Neural cell (in vitro differentiated cells): ENCODE data around the gene PKP1. TPM values are rescaled to one million over a fixed set of nuclear protein-coding genes. Genes with fewer than 3 reads are reported as not detected.

Experiments
- H2AFZ ChIP-seq: fragments of 200-600, 300-800 bp; sonication (generic), shearing (Covaris generic); 2 replicates; pipeline ENCODE4 v1.6.0; 2014; ENCODE audit warnings: low read depth, mild to moderate bottlenecking, antibody characterized with exemption, low read length, moderate library complexity
- H3F3A ChIP-seq: fragments of 200-600 bp; shearing (Covaris generic); 2 replicates; pipeline ENCODE4 v1.6.1; 2016; ENCODE audit warnings: mild to moderate bottlenecking, moderate library complexity, mixed read lengths, antibody characterized with exemption, low read length; ENCODE audit not compliant: insufficient read depth, poor library complexity, severe bottlenecking
- H3K27ac ChIP-seq: fragments of 200-600, 300-800 bp; sonication (generic), shearing (Covaris generic); 2 replicates; pipeline ENCODE4 v1.5.1; 2014; ENCODE audit warnings: mild to moderate bottlenecking, low read length, moderate library complexity
- H3K27me3 ChIP-seq: fragments of 300-800, 200-600 bp; sonication (generic), shearing (Covaris generic); 2 replicates; pipeline ENCODE4 v1.6.0; 2014; ENCODE audit warnings: mild to moderate bottlenecking, low read depth, low read length, moderate library complexity; ENCODE audit not compliant: insufficient read depth
- H3K36me3 ChIP-seq: fragments of 300-800, 200-600 bp; sonication (generic), shearing (Covaris generic); 2 replicates; pipeline ENCODE4 v1.5.1; 2014; ENCODE audit warnings: mild to moderate bottlenecking, antibody characterized with exemption, low read length, moderate library complexity; ENCODE audit not compliant: insufficient read depth
- H3K4me2 ChIP-seq: fragments of 300-800, 200-600 bp; sonication (generic), shearing (Covaris generic); 2 replicates; pipeline ENCODE4 v1.6.0; 2014; ENCODE audit warnings: mild to moderate bottlenecking, low read length
- H3K4me3 ChIP-seq: fragments of 300-800, 200-600 bp; sonication (generic), shearing (Covaris generic); 2 replicates; pipeline ENCODE4 v1.5.1; 2014; ENCODE audit warnings: mild to moderate bottlenecking, low read length, moderate library complexity
- H3K79me2 ChIP-seq: fragments of 200-600 bp; shearing (Covaris generic); replicated peaks from 2 replicates; pipeline ENCODE4 v1.6.0; 2014; ENCODE audit warnings: mild to moderate bottlenecking, low read length, moderate library complexity; ENCODE audit not compliant: insufficient read depth
- H3K9ac ChIP-seq: fragments of 300-800, 200-600 bp; sonication (generic), shearing (Covaris generic); 2 replicates; pipeline ENCODE4 v1.6.1; 2016; ENCODE audit warnings: mild to moderate bottlenecking, low read length, mixed read lengths
- H3K9me2 ChIP-seq: fragments of 200-600 bp; shearing (Covaris generic); 2 replicates; pipeline ENCODE4 v1.6.1; 2016; ENCODE audit warnings: mild to moderate bottlenecking, low read length, mixed read lengths; ENCODE audit not compliant: insufficient read depth
- H3K9me3 ChIP-seq: fragments of 200-600, 300-800 bp; sonication (generic), shearing (Covaris generic); 2 replicates; pipeline ENCODE4 v1.6.1; 2016; ENCODE audit warnings: mild to moderate bottlenecking, mixed run types, low read length, moderate library complexity, mixed read lengths
- H4K20me1 ChIP-seq: fragments of 200-600 bp; shearing (Covaris generic); 2 replicates; pipeline ENCODE4 v1.6.1; 2016; ENCODE audit warnings: mild to moderate bottlenecking, mixed run types; ENCODE audit not compliant: insufficient read depth
- EP300 ChIP-seq: fragments of 450-650 bp; conservative IDR thresholded peaks from 2 replicates; pipeline ENCODE4 v1.6.1; 2014; ENCODE audit warnings: antibody characterized with exemption, mild to moderate bottlenecking, moderate library complexity; ENCODE audit not compliant: poor library complexity, severe bottlenecking
- EZH2 ChIP-seq: fragments of 200-600, 300-800 bp; shearing (Covaris generic), sonication (generic); IDR thresholded peaks from 2 replicates; pipeline ENCODE4 v1.6.1; 2014; ENCODE audit warnings: antibody characterized with exemption, low read length, borderline replicate concordance, mild to moderate bottlenecking; ENCODE audit not compliant: insufficient read depth, poor library complexity, severe bottlenecking
- MXI1 ChIP-seq: fragments of 450-650 bp; conservative IDR thresholded peaks from 2 replicates; pipeline ENCODE4 v1.6.1; 2014; ENCODE audit warnings: antibody characterized with exemption, mild to moderate bottlenecking; ENCODE audit not compliant: poor library complexity, severe bottlenecking
- POLR2AphosphoS5 ChIP-seq: IDR thresholded peaks from 2 replicates; pipeline ENCODE4 v1.6.1; 2012
- RAD21 ChIP-seq: fragments of 450-650 bp; conservative IDR thresholded peaks from 2 replicates; pipeline ENCODE4 v1.6.1; 2014; ENCODE audit warnings: antibody characterized with exemption, mild to moderate bottlenecking, moderate library complexity
- SMC3 ChIP-seq: fragments of 450-650 bp; conservative IDR thresholded peaks from 2 replicates; pipeline ENCODE4 v1.6.1; 2014; ENCODE audit warnings: antibody characterized with exemption, mild to moderate bottlenecking, moderate library complexity; ENCODE audit not compliant: poor library complexity
- TAF1 ChIP-seq: IDR thresholded peaks from 2 replicates; pipeline ENCODE4 v1.6.1; 2012; ENCODE audit warnings: low read depth
- polyA plus RNA-seq: library from polyadenylated mRNA; depleted of rRNA; stranded (reverse); fragments of >200 nt; gene quantifications from 2 replicates; pipeline ENCODE4 v1.2.3, GENCODE V29; 2014
- TF ChIP-seq, protein P1 (sequence below): fragments of 450-650 bp; IDR thresholded peaks from 2 replicates; pipeline ENCODE4 v1.5.1; 2014; ENCODE audit warnings: antibody characterized with exemption, mild to moderate bottlenecking, moderate library complexity; ENCODE audit not compliant: poor library complexity, severe bottlenecking
- TF ChIP-seq, protein P2 (sequence below): IDR thresholded peaks from 2 replicates; pipeline ENCODE4 v1.6.1; 2012; ENCODE audit warnings: borderline replicate concordance

PKP1 gene
- polyA plus RNA-seq, 1 donor from 2014 or later: not detected

DNA sequence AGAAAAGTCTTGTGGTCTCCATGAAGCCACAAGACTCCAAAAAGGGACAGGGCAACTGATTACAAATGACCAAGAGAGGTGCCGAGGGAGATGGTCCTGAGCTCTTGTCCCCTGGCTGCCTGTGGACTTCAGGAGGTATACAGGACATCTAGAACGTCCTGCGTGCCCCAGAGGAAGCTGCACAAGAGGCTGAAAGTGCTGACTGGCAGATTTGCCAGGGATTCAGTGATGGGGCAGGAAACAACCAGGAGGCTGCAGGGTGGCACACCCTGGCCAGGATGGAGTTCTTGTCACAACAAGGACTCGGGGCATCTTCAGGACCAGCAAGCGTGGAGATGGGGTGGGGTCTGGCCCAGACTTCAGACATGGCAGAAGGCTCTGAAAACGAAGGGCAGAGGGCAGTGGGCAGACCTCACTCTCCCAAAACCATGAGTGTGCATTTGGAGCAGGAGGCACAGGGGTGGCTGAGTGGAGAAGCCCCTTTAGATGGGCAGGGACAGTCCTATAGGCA, 13.4 kb upstream of the PKP1 start:
- Histone ChIP-seq H2AFZ (no peak overlapping the region), H3K4me3 (no peak overlapping the region), H3K79me2 (no peaks in the 10 kb centered on the region), H3K36me3 (no peaks in the 10 kb centered on the region), H3F3A (no peaks in the 10 kb centered on the region), H3K9ac (no peak overlapping the region), H3K9me2 (no peaks in the 10 kb centered on the region), H3K9me3 (no peaks in the 10 kb centered on the region), H3K27me3 (no peaks in the 10 kb centered on the region), H3K27ac (no peak overlapping the region), H4K20me1 (no peaks in the 10 kb centered on the region), H3K4me2 (no peak overlapping the region)
- TF ChIP-seq POLR2AphosphoS5 (no peak), MXI1 (no peak), EZH2 (no peak), RAD21 (no peak), SMC3 (no peak), EP300 (no peak), TAF1 (no peak)
- TF ChIP-seq, protein P1, sequence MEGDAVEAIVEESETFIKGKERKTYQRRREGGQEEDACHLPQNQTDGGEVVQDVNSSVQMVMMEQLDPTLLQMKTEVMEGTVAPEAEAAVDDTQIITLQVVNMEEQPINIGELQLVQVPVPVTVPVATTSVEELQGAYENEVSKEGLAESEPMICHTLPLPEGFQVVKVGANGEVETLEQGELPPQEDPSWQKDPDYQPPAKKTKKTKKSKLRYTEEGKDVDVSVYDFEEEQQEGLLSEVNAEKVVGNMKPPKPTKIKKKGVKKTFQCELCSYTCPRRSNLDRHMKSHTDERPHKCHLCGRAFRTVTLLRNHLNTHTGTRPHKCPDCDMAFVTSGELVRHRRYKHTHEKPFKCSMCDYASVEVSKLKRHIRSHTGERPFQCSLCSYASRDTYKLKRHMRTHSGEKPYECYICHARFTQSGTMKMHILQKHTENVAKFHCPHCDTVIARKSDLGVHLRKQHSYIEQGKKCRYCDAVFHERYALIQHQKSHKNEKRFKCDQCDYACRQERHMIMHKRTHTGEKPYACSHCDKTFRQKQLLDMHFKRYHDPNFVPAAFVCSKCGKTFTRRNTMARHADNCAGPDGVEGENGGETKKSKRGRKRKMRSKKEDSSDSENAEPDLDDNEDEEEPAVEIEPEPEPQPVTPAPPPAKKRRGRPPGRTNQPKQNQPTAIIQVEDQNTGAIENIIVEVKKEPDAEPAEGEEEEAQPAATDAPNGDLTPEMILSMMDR: no peak
- TF ChIP-seq, protein P2, sequence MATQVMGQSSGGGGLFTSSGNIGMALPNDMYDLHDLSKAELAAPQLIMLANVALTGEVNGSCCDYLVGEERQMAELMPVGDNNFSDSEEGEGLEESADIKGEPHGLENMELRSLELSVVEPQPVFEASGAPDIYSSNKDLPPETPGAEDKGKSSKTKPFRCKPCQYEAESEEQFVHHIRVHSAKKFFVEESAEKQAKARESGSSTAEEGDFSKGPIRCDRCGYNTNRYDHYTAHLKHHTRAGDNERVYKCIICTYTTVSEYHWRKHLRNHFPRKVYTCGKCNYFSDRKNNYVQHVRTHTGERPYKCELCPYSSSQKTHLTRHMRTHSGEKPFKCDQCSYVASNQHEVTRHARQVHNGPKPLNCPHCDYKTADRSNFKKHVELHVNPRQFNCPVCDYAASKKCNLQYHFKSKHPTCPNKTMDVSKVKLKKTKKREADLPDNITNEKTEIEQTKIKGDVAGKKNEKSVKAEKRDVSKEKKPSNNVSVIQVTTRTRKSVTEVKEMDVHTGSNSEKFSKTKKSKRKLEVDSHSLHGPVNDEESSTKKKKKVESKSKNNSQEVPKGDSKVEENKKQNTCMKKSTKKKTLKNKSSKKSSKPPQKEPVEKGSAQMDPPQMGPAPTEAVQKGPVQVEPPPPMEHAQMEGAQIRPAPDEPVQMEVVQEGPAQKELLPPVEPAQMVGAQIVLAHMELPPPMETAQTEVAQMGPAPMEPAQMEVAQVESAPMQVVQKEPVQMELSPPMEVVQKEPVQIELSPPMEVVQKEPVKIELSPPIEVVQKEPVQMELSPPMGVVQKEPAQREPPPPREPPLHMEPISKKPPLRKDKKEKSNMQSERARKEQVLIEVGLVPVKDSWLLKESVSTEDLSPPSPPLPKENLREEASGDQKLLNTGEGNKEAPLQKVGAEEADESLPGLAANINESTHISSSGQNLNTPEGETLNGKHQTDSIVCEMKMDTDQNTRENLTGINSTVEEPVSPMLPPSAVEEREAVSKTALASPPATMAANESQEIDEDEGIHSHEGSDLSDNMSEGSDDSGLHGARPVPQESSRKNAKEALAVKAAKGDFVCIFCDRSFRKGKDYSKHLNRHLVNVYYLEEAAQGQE: no peak

DNA sequence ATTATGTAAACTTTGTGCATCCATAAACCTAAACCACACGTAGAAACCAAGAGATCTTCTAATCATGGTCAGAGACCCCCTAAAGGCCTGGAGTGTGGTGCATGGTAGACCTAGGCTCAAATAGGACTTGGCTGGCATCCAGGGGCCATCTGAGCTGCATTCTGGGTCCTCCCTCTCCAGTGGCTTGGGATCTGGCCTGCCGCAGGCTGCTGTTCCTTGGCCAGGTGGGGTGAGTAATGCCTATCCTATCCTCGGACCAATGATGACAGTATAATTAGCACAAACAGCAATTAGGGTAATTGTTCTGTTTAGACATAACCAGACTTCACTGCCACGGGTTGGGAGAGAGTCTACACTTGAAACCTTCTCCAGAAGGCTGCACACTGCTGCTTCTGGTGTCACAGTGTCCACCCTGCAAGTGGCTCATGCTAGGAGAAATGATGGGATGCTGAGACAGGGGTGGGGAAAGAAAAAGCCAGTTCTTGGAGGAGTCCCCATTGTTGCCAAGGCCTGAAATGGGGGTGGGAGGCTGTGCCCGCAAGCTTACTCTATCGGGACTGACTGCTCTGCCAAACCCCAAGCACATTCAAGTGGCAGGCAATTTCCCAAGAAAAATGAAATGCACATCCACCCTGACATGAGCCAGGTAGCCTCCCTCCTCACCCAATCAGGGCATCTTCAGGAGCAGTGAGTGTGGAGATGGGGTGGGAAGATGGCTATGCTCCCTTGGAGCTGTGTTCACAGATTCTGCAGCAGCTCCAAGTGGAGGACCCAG, 12.5 kb upstream of the PKP1 start:
- TF ChIP-seq TAF1 (no peak), MXI1 (no peak), POLR2AphosphoS5 (no peak), SMC3 (no peak), RAD21 (no peak), EZH2 (no peak), EP300 (no peak)
- TF ChIP-seq, protein P2: no peak
- TF ChIP-seq, protein P1: no peak
- H3K4me3 ChIP-seq: no peak overlapping the region
- H3K9me3 ChIP-seq: no peaks in the 10 kb centered on the region
- H3K27me3 ChIP-seq: no peaks in the 10 kb centered on the region
- no peaks in the 10 kb centered on the region for H4K20me1 ChIP-seq
- H2AFZ ChIP-seq: no peak overlapping the region
- H3F3A ChIP-seq: no peaks in the 10 kb centered on the region
- no peaks in the 10 kb centered on the region for H3K9me2 ChIP-seq
- no peak overlapping the region for H3K4me2 ChIP-seq
- no peak overlapping the region for H3K27ac ChIP-seq
- H3K79me2 ChIP-seq: no peaks in the 10 kb centered on the region
- no peaks in the 10 kb centered on the region for H3K36me3 ChIP-seq
- no peak overlapping the region for H3K9ac ChIP-seq
